Adrenal gland (tissue), 12 donors: ENCODE measurements around the gene CHST10. TPM values are rescaled to one million over a fixed set of nuclear protein-coding genes. Genes with fewer than 3 reads are reported as not detected.
A peak's percentile ranks its signal among the peaks of the same experiment; 100 is the strongest.

Source experiments
- DNase-seq, 7 donors: peaks; one replicate each; pipeline ENCODE4 v3.0.0-alpha.2; 2019 to 2020
- H3K27ac ChIP-seq, 5 donors: fragments of 200-600 bp; sonication (generic) in 4 of 5; 1 replicate in 3 of 5; 2 replicates in 2 of 5; pipeline versions ENCODE4 v1.5.1 to v1.8.0; 2016 to 2020; ENCODE audit warnings: mild to moderate bottlenecking in 1 of 5
- H3K27me3 ChIP-seq: fragments of 200-600 bp; 2 replicates; pipeline ENCODE4 v1.8.0; 2021
- H3K36me3 ChIP-seq, 2 donors: fragments of 200-600 bp; replicated peaks in 1 of 2; 1 replicate in 1 of 2; 2 replicates in 1 of 2; pipeline versions ENCODE4 v1.5.1 to v1.8.0; 2018 to 2022
- H3K4me1 ChIP-seq, 2 donors: fragments of 200-600 bp; replicated peaks in 1 of 2; 1 replicate in 1 of 2; 2 replicates in 1 of 2; pipeline versions ENCODE4 v1.5.1 to v1.8.0; 2018 to 2021
- H3K4me3 ChIP-seq, 4 donors: fragments of 200-600 bp; sonication (generic) in 3 of 4; one replicate each; pipeline ENCODE4 v1.5.1; 2016 to 2018
- H3K9me3 ChIP-seq, 3 donors: fragments of 200-600 bp; sonication (generic) in 1 of 3; replicated peaks in 1 of 3; 1 replicate in 2 of 3; 2 replicates in 1 of 3; pipeline versions ENCODE4 v1.5.1 to v1.8.0; 2016 to 2021
- POLR2A ChIP-seq, 2 donors: fragments of 450-650 bp; IDR thresholded peaks; one replicate each; pipeline ENCODE4 v1.6.1; 2017; ENCODE audit warnings: antibody characterized with exemption in 2 of 2, mild to moderate bottlenecking in 2 of 2, moderate library complexity in 1 of 2
- WGBS, 4 donors: extraction: QIAGEN DNeasy Blood & Tissue Kit in 2 of 4; methylation state at CpG; one replicate each; pipeline versions ENCODE4 v1.1.5 to v1.1.7; 2013 to 2017; 5-methylcytosine and 5-hydroxymethylcytosine counted together
- intact Hi-C, 2 donors: fragments of 100-400 bp; cut with DNase I; formaldehyde crosslinking; loops; one replicate each; pipeline versions ENCODE4 v1.14.1 to v1.15.0; 2022 to 2023
- polyA plus RNA-seq, 3 donors: library from polyadenylated mRNA; stranded (reverse); fragments of 200-250 nt in 2 of 3; fragments of 350-450 nt in 1 of 3; fragmentation: Illumina TruSeq in 1 of 3; extraction: RNeasy Lipid Tissue Mini Kit (QIAGEN cat#74804) in 1 of 3; gene quantifications; one replicate each; pipeline ENCODE4 v1.2.3, GENCODE V29; 2013 to 2014
- total RNA-seq, 9 donors: library from RNA; depleted of rRNA in 4 of 9; stranded (reverse); fragments of >200 nt in 4 of 9; fragments of 120-200 nt in 1 of 9; fragmentation: NEBNext Ultra II Directional in 1 of 9; extraction: Animal tissue kit (Norgen Biotek cat#: 25700) in 1 of 9; gene quantifications; one replicate each; pipeline versions ENCODE4 v1.1.0 to v1.2.4, GENCODE V29; 2013 to 2023
- TF ChIP-seq, protein P1 (sequence below), 6 experiments: fragments of 450-650 bp in 4 of 6; fragments of 200-600 bp in 2 of 6; sonication (generic) in 1 of 6; IDR thresholded peaks; 1 replicate in 5 of 6; 2 replicates in 1 of 6; pipeline versions ENCODE4 v1.5.1 to v1.8.0; 2016 to 2021; ENCODE audit warnings: antibody characterized with exemption in 6 of 6, mild to moderate bottlenecking in 2 of 6, moderate library complexity in 1 of 6
- donor health status: healthy with polysubstance abuse.
- donor health status: Bipolar disorder and iron deficiency.
- donor health status: DM: yes; HTN: yes; CAD: no.
- donor health status: DM: no; HTN: no; CAD: no.
- donor health status: DM: no; HTN: no; CAD: no.
- donor health status: DM: yes; HTN: yes; CAD: no.

The CHST10 gene
- total and polyA plus RNA-seq, 12 donors, result 5.6 to 18.4 (median 10.0) TPM

DNA sequence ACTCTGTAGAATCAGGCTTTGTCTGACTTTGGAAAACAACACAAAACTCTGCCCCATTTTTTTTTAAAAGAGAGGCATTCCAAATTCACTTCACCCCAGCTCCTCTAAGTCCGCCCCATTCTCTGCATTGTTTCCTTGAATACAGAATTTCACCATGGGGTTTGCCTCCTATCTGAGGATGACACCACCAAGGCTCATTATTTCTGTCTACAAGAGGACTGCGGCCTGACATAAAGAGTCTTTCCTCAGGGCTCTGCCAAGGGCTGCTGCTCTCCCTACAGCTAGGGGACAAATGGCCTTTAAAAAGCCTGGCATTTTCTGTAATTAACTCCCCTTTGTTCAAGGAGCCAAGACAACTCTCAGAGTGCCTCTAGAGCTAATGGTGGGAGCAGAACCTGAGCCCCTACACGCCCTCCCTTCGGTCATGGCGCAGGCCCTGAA is 4.6 kb downstream of the CHST10 start:
- Histone ChIP-seq H3K27ac (no peak overlapping the region), H3K27me3 (no peaks in the 10 kb centered on the region), H3K4me3 (no peak overlapping the region), H3K9me3 (no peaks in the 10 kb centered on the region), H3K36me3 (no peaks in the 10 kb centered on the region), H3K4me1 (peaks cover 7% of the 10 kb centered on the region in 2 donors)
- WGBS, 4 donors, result 95 to 100% (median 96%) methylated on average over 5 of the region's 5 CpGs
- intact Hi-C loops, result loop anchor here in 1 of 2 donors (10.0 kb wide), 1 partner anchor 152 kb away; the partner anchor contains the start of gene PDCL3
- peak in 1 of 7 donors; percentile 2 for DNase-seq
- TF ChIP-seq POLR2A (IDR thresholded peaks at IDR 0.05), result no peak
- TF ChIP-seq, protein P1, sequence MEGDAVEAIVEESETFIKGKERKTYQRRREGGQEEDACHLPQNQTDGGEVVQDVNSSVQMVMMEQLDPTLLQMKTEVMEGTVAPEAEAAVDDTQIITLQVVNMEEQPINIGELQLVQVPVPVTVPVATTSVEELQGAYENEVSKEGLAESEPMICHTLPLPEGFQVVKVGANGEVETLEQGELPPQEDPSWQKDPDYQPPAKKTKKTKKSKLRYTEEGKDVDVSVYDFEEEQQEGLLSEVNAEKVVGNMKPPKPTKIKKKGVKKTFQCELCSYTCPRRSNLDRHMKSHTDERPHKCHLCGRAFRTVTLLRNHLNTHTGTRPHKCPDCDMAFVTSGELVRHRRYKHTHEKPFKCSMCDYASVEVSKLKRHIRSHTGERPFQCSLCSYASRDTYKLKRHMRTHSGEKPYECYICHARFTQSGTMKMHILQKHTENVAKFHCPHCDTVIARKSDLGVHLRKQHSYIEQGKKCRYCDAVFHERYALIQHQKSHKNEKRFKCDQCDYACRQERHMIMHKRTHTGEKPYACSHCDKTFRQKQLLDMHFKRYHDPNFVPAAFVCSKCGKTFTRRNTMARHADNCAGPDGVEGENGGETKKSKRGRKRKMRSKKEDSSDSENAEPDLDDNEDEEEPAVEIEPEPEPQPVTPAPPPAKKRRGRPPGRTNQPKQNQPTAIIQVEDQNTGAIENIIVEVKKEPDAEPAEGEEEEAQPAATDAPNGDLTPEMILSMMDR (IDR thresholded peaks at IDR 0.05), result no peak

DNA sequence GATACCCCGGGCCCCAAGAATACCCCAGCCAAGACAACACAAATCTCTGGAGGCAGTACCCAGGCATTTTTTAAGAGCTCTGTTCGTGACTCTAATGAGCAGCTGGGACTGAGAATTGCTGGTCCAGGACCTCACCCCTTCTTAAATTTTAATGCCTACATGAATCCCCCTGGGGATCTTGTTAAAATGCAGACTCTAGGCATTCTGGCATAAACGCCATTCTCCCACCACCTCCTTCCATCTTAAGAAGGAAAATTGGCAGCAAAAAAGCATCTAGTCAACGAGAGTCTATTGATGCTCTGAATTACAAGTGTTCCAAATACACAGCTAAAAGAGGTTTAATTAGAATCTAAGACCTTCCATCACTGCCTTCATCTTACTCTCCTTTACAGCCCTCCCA is 5.0 kb downstream of the CHST10 start:
- Histone ChIP-seq H3K4me1 (peaks cover 7% of the 10 kb centered on the region in 2 donors), H3K36me3 (no peaks in the 10 kb centered on the region), H3K27me3 (no peaks in the 10 kb centered on the region), H3K4me3 (no peak overlapping the region), H3K27ac (no peak overlapping the region), H3K9me3 (no peaks in the 10 kb centered on the region)
- 91 to 98% (median 94%) methylated on average over 4 of the region's 4 CpGs for WGBS, 4 donors
- TF ChIP-seq, protein P1 (IDR thresholded peaks at IDR 0.05), result no peak
- TF ChIP-seq POLR2A (IDR thresholded peaks at IDR 0.05), result no peak
- intact Hi-C loops, result loop anchor here in 1 of 2 donors (10.0 kb wide), 1 partner anchor 152 kb away; the partner anchor contains the start of gene PDCL3
- DNase-seq, result no peak

DNA sequence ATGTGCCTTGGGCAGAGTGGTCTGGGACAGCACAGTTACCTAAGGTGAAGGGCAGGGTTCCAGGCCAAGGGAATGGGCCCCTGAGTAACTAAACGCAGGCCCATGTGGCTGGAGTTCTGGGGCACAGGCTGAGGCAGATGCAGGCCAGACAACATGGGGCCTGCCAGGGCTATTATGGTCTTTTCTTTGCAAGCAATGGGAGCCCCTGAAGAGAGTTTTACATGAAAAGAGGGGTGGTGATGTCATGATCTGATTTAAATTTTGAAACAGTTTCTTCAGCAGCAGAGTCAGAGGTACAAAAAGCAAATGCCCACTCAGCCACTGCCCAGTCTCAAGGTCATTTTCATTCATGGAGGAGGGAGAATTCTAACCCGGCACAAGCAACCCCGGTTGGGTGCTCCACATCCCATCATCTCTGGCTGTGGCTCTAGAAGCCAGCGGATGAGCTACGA is 5.6 kb downstream of the CHST10 start:
- no peaks in the 10 kb centered on the region for H3K36me3 ChIP-seq
- intact Hi-C loops, result loop anchor here in 1 of 2 donors (10.0 kb wide), 1 partner anchor 153 kb away; the partner anchor contains the start of gene PDCL3
- 88 to 95% (median 93%) methylated on average over 3 to 5 of the region's 5 CpGs for WGBS, 4 donors

DNA sequence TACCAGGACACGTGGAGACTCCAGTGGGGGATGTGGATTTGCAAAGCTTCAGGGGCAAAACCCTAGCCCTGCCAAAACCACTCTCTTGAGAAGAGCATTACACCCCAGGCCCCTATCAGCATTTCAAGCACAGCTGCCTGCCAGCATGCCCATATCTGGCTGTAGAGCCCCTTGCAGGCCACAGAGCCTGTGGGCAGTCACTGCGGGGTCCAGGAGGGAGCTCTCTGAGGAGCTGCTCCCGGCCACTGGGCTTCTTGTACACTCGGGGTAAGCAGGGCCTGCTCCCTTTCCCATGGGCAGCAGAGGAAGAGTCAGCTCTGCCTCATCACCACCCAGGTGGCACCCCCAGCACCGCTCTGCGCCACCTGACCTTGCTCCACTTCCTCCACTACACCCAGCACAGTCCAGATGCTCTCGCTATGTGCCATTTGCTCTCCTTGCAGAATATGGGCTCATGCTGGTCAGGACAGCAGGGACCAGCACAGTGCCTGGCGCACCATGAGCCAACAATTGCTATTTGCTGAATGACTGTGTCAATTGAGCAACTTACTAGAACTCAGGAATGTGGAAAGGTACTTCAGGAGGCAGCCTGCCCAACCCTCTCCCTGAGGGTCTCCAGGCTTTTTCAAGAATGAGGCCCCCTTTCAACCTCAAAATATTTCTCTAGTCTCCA is 7.4 kb downstream of the CHST10 start:
- TF ChIP-seq POLR2A (IDR thresholded peaks at IDR 0.05), result no peak
- TF ChIP-seq, protein P1 (IDR thresholded peaks at IDR 0.05), result no peak
- DNase-seq, result peak in 1 of 7 donors; percentile 38
- 92 to 97% (median 96%) methylated on average over 3 to 8 of the region's 8 CpGs for WGBS, 4 donors
- H3K4me1 ChIP-seq, result no peaks in the 10 kb centered on the region
- peaks cover 0 to 10% of the 10 kb centered on the region in 2 donors for H3K36me3 ChIP-seq
- intact Hi-C loops, result loop anchor here in 1 of 2 donors (10.0 kb wide), 1 partner anchor 155 kb away; the partner anchor contains the start of gene PDCL3
- H3K27me3 ChIP-seq, result no peaks in the 10 kb centered on the region
- no peak overlapping the region for H3K27ac ChIP-seq
- H3K4me3 ChIP-seq, result no peak overlapping the region
- H3K9me3 ChIP-seq, result no peaks in the 10 kb centered on the region

More for the DNA sequence above, 5.6 kb downstream of the CHST10 start:
- DNase-seq, result peak in 1 of 7 donors; percentile 31
- Histone ChIP-seq H3K27ac (no peak overlapping the region), H3K4me1 (peaks cover 7% of the 10 kb centered on the region in 2 donors), H3K9me3 (no peaks in the 10 kb centered on the region), H3K4me3 (no peak overlapping the region), H3K27me3 (no peaks in the 10 kb centered on the region)
- TF ChIP-seq, protein P1 (IDR thresholded peaks at IDR 0.05), result no peak
- no peak for TF ChIP-seq POLR2A (IDR thresholded peaks at IDR 0.05)
